Measurements from ENCODE around the gene GNAL. TPM values are rescaled to one million over a fixed set of nuclear protein-coding genes. Genes with fewer than 3 reads are reported as not detected.

Gene GNAL
- total and polyA plus RNA-seq, 2 of the 4 experiments (the other 2 are of a cell fraction): 0.15 to 0.36 TPM

DNA sequence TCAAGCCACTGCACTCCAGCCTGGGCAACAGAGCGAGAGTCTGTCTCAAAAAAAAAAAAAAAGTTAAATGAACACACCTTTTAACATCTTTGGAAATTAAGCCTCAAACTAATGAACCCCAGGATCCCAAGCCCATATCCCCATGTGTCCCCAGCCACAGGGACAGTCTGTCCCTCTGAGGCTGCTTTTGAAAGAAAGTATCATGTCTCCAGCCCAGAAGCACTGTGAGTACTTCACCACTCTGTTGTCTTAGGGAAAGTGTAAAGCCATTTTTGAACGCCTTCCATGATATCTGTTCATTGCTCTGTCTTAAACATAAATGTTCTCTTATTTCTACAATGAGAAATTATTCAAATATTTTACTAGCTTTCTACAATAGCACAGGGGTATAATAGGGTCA is 110.0 kb downstream of the GNAL start:
- H2AK5ac ChIP-seq (ENCODE audit: low read depth, low read length): no peak overlapping the region
- H2AFZ ChIP-seq (replicated peaks; ENCODE audit: low read length, poor library complexity): no peak overlapping the region
- H3K9me1 ChIP-seq (ENCODE audit: insufficient read depth, low read length): no peaks in the 10 kb centered on the region
- H2BK120ac ChIP-seq (ENCODE audit: low read depth, low read length): no peak overlapping the region
- H2AK9ac ChIP-seq (replicated peaks; ENCODE audit: low read depth, low read length, poor library complexity): no peak overlapping the region
- intact Hi-C loops (cut with micrococcal nuclease) (no loop called here), in situ Hi-C loops (cut with MboI; ENCODE audit: low sequenced_read_pairs) (no loop called here), dilution Hi-C loops (cut with HindIII; ENCODE audit: low sequenced_read_pairs, unreplicated experiment) (no loop called here)
- H3K4me3 ChIP-seq (ENCODE audit: insufficient read depth, low read depth, low read length): no peak overlapping the region
- H2BK15ac ChIP-seq (ENCODE audit: low read depth, low read length): no peak overlapping the region
- ChIA-PET POLR2A (ENCODE audit: unreplicated experiment) (no interaction called here), CTCF (interaction anchor here (0.7 kb wide), 1 partner anchor 10 kb away, joined by 3 read pairs; no protein-coding TSS in a partner anchor)
- H3K14ac ChIP-seq (replicated peaks; ENCODE audit: low read depth, low read length): no peak overlapping the region
- H3K9me3 ChIP-seq (ENCODE audit: control insufficient read depth, insufficient read depth, low read length): no peaks in the 10 kb centered on the region
- no peak overlapping the region for H3K9ac ChIP-seq (ENCODE audit: low read depth, low read length)
- no peaks in the 10 kb centered on the region for H3K4me1 ChIP-seq (ENCODE audit: control insufficient read depth, insufficient read depth, low read length)
- no peak overlapping the region for H4K5ac ChIP-seq (ENCODE audit: low read depth, low read length)
- TF ChIP-seq POLR2A (IDR thresholded peaks at IDR 0.05; ENCODE audit: low read depth, low read length) (no peak), MAZ (IDR thresholded peaks at IDR 0.05; ENCODE audit: borderline replicate concordance, low read depth, low read length) (no peak), BHLHE40 (IDR thresholded peaks at IDR 0.05; ENCODE audit: low read depth, low read length) (no peak), MXI1 (IDR thresholded peaks at IDR 0.05; ENCODE audit: borderline replicate concordance, low read depth, low read length) (no peak), NFE2L2 (IDR thresholded peaks at IDR 0.05; ENCODE audit: low read depth, low read length) (no peak), FOS (IDR thresholded peaks at IDR 0.05; ENCODE audit: low read depth, low read length) (no peak), RFX5 (IDR thresholded peaks at IDR 0.05; ENCODE audit: low read depth, low read length) (no peak), SMC3 (IDR thresholded peaks at IDR 0.05; ENCODE audit: low read depth, low read length) (no peak), CHD1 (IDR thresholded peaks at IDR 0.05; ENCODE audit: low read depth, low read length) (no peak)
- TF ChIP-seq, protein P1, sequence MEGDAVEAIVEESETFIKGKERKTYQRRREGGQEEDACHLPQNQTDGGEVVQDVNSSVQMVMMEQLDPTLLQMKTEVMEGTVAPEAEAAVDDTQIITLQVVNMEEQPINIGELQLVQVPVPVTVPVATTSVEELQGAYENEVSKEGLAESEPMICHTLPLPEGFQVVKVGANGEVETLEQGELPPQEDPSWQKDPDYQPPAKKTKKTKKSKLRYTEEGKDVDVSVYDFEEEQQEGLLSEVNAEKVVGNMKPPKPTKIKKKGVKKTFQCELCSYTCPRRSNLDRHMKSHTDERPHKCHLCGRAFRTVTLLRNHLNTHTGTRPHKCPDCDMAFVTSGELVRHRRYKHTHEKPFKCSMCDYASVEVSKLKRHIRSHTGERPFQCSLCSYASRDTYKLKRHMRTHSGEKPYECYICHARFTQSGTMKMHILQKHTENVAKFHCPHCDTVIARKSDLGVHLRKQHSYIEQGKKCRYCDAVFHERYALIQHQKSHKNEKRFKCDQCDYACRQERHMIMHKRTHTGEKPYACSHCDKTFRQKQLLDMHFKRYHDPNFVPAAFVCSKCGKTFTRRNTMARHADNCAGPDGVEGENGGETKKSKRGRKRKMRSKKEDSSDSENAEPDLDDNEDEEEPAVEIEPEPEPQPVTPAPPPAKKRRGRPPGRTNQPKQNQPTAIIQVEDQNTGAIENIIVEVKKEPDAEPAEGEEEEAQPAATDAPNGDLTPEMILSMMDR (conservative IDR thresholded peaks at IDR 0.05; ENCODE audit: low read depth, low read length): no peak
- TF ChIP-seq, protein P2, sequence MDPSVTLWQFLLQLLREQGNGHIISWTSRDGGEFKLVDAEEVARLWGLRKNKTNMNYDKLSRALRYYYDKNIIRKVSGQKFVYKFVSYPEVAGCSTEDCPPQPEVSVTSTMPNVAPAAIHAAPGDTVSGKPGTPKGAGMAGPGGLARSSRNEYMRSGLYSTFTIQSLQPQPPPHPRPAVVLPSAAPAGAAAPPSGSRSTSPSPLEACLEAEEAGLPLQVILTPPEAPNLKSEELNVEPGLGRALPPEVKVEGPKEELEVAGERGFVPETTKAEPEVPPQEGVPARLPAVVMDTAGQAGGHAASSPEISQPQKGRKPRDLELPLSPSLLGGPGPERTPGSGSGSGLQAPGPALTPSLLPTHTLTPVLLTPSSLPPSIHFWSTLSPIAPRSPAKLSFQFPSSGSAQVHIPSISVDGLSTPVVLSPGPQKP (IDR thresholded peaks at IDR 0.05; ENCODE audit: borderline replicate concordance, low read depth, low read length): no peak
- H3K23ac ChIP-seq (ENCODE audit: low read depth, low read length): no peak overlapping the region
- H3K27me3 ChIP-seq (ENCODE audit: control insufficient read depth, insufficient read depth, low read length): peaks cover 10% of the 10 kb centered on the region
- H3K56ac ChIP-seq (ENCODE audit: extremely low read depth, insufficient read depth, low read length): no peak overlapping the region
- H3K36me3 ChIP-seq (ENCODE audit: control insufficient read depth, insufficient read depth, low read length): no peaks in the 10 kb centered on the region
- no peak overlapping the region for H3K4me2 ChIP-seq (ENCODE audit: low read depth, low read length)
- H4K91ac ChIP-seq (ENCODE audit: insufficient read depth, low read depth, low read length): no peak overlapping the region
- H3K18ac ChIP-seq (ENCODE audit: low read depth, low read length): no peak overlapping the region
- ATAC-seq (ENCODE audit: low read depth): no peak
- no TSS peak for BruUV-seq (replicated peaks)
- no peak overlapping the region for H3K4ac ChIP-seq (ENCODE audit: low read depth, low read length)
- no peaks in the 10 kb centered on the region for H3K79me1 ChIP-seq (ENCODE audit: low read depth in 1 of 2, low read length in 2 of 2)
- no peak overlapping the region for H4K8ac ChIP-seq (ENCODE audit: low read depth in 2 of 2, low read length in 2 of 2)
- H2BK20ac ChIP-seq (ENCODE audit: low read depth, low read length): no peak overlapping the region
- H3K27ac ChIP-seq (ENCODE audit: insufficient read depth, low read length): no peak overlapping the region
- no CpG with 5 or more reads among the region's 2 CpGs for WGBS, 2 experiments (ENCODE audit: extremely low coverage in 2 of 2, insufficient read length in 1 of 2)
- H2BK5ac ChIP-seq (ENCODE audit: low read depth, low read length, poor library complexity, severe bottlenecking): no peak overlapping the region
- DNase-seq: no peak
- no peaks in the 10 kb centered on the region for H4K20me1 ChIP-seq (ENCODE audit: insufficient read depth, low read length)
